GM18505 (cell line): ENCODE results near the gene KCTD21.

ENCODE experiments used
- ATAC-seq: cut with Tn5 transposase; IDR thresholded peaks from one replicate; pipeline ENCODE4 v1.9.1; 2021; ENCODE audit not compliant: unreplicated experiment
- POLR2A ChIP-seq: IDR thresholded peaks from 4 replicates; pipeline ENCODE4 v1.6.1; 2011; ENCODE audit warnings: borderline replicate concordance; ENCODE audit not compliant: insufficient read depth, insufficient read length; ENCODE audit errors: extremely low read depth

KCTD21 gene

GRCh38 chr11:78168539-78169477, 19.6 kb downstream of the KCTD21 start:
- no peak for TF ChIP-seq POLR2A
- no peak for ATAC-seq

- TF ChIP-seq POLR2A, result no peak
- ATAC-seq, result no peak
These were observed 21.5 kb downstream of the KCTD21 start for GRCh38 chr11:78166855-78167469.

GRCh38 chr11:78164471-78164870, 24.0 kb downstream of the KCTD21 start:
- no peak for TF ChIP-seq POLR2A
- no peak for ATAC-seq

GRCh38 chr11:78163828-78164227, 24.6 kb downstream of the KCTD21 start:
- TF ChIP-seq POLR2A, result no peak
- ATAC-seq, result no peak

- TF ChIP-seq POLR2A, result no peak
- no peak for ATAC-seq
These were observed 26.5 kb downstream of the KCTD21 start for GRCh38 chr11:78161962-78162371.

- TF ChIP-seq POLR2A, result no peak
- no peak for ATAC-seq
These were observed 27.1 kb downstream of the KCTD21 start for GRCh38 chr11:78161346-78161745.

- no peak for ATAC-seq
- no peak for TF ChIP-seq POLR2A
These were observed 27.9 kb downstream of the KCTD21 start for GRCh38 chr11:78160557-78160956.

- TF ChIP-seq POLR2A, result no peak
- ATAC-seq, result no peak
These were observed 29.3 kb downstream of the KCTD21 start for GRCh38 chr11:78158987-78159652.

- TF ChIP-seq POLR2A, result no peak
- no peak for ATAC-seq
These were observed 32.1 kb downstream of the KCTD21 start for GRCh38 chr11:78156127-78156844.

- no peak for TF ChIP-seq POLR2A
- ATAC-seq, result no peak
These were observed 36.6 kb downstream of the KCTD21 start for GRCh38 chr11:78151804-78152203.

GRCh38 chr11:78150754-78151153, 37.7 kb downstream of the KCTD21 start:
- TF ChIP-seq POLR2A, result no peak
- no peak for ATAC-seq

- no peak for TF ChIP-seq POLR2A
- ATAC-seq, result no peak
These were observed 38.1 kb downstream of the KCTD21 start for GRCh38 chr11:78150346-78150745.

- TF ChIP-seq POLR2A, result no peak
- no peak for ATAC-seq
These were observed 38.8 kb downstream of the KCTD21 start for GRCh38 chr11:78149646-78150045.
